GM21367 (cell line): Measurements from ENCODE around the gene NCKIPSD.
A peak's percentile ranks its signal among the peaks of the same experiment; 100 is the strongest.

ENCODE experiments used
- ATAC-seq: cut with Tn5 transposase; IDR thresholded peaks from one replicate; pipeline ENCODE4 v1.9.1; 2021; ENCODE audit not compliant: unreplicated experiment

NCKIPSD gene

DNA sequence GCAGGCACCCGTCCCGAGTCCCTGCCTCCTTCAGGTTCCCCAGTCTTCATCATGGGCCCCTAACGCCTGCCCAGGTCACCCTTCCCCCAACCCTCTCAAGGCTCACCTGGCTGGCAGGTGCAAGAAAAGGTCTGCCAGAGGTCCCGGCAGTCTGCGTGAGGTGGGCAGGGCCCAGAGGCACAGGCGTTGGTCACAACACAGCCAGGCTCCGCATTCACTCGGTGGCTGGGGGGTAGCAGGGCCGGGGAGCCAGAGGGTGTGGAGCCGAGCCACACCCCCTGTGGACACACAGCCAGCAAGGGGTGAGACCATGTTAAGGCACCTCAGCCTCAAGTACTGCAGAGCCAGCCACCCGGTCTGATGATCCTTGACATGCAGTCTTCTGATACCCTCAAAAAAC lies 33.9 kb downstream of the NCKIPSD start:
- ATAC-seq, result no peak

DNA sequence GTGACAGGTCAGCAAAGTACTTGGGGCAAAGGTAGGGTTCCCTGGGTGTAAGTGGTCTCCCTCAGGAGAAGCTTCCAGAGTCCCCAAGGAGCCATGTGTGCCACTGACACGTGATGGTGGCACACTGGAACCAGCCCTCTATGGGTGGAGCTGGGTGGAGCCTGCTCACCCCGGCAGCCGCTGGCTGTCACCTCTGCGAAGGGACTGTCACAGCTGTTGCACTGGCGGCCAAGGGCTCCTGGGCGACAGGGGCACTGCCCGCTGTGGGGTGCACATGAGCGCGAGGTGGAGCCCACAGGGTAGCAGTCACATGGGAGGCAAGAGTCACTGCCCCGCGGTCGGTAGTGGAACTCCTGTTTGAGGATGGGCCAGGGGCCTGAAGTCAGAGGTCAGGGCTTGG lies 35.0 kb downstream of the NCKIPSD start:
- no peak for ATAC-seq

DNA sequence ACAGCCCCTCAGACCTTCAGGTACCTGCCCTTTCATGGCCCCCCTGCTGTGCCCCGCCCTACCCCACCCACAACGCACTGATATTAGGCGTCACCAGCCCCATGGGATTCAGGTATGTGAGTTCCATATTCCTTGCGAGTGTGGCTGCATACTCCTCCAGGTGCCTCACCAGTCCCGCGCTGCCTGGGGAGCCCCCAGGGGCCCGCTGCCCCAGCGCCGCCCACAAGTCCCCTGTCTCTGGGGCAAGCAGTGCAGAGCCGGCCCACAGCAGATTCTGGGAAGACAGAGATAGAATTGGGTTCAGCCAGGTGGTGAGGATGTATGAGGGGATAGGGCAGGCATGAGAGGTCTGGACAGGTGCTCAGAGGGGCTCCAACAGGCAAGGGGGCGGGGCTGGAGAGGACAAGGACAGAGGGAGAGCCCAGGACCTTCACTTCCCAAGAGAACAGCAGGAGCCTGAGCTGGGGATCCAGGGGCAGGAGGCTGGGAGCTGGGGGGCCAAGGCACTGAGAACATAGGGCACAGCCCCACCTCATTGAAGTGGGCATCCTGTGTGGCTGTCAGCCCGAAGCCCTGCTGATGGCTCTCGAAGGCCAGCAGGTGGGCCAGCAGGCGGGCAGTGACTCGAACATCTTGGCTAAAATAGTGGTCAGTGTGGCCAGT lies 37.4 kb downstream of the NCKIPSD start:
- no peak for ATAC-seq

DNA sequence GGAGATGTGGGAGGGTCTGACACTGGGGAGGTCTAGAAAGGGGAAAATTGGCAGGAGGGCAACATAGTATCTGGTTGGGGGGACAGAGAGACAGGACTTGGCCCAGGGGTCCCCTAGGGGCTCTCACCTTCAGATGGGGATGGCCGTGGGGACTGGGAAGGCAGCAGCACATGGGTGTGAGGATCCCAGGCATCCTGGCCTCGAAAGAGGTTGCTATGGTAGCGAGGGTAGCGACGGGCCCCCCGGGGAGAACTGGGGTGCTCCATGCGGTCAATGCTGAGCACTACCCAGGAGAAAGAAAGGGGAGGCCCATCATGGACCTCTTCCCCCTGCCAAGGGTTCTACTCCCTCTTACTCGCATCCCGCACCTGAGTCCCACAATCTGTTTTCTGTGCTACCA lies 38.0 kb downstream of the NCKIPSD start:
- no peak for ATAC-seq

DNA sequence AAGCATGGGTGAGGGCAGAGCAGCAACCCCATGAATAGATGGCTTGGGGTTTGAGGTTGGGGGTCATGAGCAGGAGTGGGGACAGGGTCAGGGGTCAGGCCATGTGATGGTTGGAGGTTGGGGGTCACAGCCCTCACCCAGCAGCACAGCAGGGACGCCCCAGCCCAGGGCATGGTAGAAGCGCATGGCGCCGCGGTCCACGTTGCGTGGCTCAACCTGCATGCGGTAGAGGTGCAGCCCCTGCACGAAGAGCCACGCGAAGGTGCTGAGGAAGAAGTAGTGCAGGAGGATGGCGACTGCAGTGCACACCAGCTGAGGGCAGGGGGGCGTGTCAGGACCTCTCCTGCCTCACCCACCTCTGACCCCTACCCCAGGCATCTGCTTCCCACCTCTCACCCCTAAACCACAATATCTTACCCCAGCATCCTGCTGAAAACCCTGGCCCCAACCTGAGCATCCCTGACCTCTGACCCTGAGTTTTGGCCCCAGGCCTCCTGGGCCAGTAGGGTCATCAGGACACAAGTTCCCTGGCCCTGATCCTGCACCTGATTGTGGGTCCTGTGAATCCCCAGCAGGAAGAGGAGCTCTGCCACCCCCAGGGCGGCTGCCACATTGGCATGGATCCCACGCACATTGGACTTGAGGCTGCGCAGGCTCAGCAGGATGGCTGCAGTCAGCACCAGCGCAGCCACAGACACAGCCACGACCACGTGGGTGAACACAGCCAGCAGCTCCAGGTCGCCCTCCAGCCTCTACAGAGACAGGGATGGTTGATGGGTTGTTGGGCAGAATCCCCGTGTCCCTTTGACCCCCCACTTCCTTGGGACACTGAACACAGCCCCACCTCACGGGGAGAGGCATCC lies 40.6 kb downstream of the NCKIPSD start:
- no peak for ATAC-seq

DNA sequence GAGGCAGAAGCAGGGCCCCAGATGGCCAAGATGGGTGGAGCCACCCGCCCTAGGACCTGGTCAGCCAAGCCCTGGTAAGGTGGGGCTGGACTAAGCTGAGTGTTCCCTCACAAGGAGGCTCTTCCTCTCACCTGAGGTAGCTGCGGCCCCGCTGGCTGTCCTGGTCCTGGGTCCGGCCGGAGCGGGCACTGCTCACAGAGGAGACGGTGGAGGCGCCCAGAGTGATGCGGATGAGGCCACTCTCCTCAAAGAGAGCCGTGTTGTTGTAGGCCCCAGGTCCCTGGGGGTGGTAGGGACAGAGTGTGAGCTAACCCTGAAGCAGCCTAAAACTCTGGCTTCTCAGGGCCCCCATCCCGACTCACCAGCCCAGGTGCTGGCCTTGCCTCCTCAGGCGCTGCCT lies 43.1 kb downstream of the NCKIPSD start:
- no peak for ATAC-seq

DNA sequence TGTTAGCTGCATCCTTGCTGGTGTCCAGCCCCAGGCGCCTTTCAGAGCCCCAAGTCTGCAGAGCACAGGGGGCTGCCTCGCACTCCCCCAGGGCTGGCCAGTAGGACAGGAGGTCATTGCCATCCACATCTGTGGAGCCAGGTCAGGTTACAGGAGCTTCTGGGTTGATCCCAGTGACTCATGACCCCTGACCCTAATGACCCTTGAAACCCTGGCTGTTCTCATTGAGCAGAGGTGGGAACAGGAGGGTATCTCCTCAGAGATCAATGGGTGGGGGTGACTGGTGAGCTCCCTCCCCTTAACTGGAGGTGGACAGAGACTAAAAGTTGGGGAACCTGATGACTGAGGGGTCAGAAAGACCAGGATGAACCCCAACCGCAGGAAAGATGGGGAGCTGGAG lies 44.3 kb downstream of the NCKIPSD start:
- ATAC-seq, result no peak

DNA sequence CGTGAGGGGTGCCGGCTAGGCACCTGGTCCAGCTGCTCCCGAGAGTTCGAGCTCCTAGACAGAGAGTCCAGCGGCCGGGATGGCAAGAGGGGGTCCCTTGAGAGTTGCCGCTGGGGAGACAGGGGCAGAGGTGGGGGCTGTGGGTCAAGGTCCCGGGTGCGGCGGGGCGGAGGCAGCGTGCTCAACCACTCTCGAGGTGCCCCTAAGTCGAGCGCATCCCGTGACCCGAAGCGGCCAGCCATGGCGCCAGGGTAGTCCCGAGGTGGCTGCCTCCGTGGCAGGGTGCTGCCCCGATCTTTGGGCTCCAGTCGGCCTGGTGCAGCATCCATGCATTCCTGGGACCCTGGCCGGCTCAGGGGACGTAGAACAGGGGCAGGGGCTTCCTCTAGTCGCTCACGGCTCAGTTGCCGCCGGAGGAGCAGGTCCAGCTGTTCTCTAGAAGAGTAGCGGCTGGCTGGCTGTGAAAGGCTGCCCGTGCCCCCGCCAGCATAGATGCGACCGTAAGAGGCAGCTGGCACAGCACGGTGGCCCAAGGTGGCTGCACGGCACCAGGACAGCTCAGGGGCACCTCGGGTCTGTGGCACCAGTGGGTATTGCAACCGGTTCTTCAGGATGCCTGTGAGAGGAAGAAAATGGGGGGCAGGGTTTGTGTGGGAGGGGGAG lies 45.6 kb downstream of the NCKIPSD start:
- no peak for ATAC-seq

DNA sequence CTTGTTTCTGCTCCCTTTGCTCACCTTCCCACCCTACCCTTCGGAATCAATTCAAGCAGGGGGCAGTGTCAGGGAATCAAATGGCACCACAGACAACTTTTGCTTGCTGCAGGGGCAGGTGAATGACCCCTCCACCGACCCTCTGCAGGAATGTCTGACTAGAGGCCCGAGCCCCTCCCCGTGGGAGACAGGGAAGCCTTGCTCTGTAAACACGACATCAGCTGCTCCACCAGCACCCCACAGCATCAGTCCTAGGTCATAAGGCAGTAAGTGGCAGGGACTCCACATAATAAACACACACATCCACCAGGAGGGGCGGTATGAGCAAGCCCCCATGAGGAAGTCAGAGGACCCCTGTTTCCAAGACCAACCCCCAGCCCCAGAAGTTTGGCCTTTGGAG lies 48.4 kb downstream of the NCKIPSD start:
- ATAC-seq, result no peak

DNA sequence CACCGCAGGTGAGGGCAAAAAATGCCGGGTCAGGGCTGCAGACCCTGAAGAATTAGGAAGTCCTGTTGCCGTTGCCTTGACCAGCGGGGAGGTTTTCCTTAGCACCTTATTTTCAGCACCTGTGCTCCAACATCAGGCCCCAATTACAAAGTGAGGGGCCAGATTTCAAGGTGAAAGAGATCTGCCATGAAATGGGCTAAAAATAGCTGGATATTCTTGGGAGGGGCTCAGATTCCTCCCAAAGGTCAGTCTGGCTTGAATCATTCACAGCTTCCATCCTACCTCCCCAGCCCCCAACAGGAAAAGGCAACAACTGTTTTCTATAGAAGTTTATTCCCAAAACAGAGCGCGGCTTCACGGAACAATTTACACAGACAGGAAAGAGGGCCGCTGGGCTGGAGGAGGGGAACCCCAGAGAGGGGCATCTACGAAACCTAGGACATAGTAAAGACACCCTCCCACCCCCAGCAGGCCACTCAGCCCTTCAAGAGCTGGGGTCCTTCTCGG lies 49.5 kb downstream of the NCKIPSD start:
- no peak for ATAC-seq

DNA sequence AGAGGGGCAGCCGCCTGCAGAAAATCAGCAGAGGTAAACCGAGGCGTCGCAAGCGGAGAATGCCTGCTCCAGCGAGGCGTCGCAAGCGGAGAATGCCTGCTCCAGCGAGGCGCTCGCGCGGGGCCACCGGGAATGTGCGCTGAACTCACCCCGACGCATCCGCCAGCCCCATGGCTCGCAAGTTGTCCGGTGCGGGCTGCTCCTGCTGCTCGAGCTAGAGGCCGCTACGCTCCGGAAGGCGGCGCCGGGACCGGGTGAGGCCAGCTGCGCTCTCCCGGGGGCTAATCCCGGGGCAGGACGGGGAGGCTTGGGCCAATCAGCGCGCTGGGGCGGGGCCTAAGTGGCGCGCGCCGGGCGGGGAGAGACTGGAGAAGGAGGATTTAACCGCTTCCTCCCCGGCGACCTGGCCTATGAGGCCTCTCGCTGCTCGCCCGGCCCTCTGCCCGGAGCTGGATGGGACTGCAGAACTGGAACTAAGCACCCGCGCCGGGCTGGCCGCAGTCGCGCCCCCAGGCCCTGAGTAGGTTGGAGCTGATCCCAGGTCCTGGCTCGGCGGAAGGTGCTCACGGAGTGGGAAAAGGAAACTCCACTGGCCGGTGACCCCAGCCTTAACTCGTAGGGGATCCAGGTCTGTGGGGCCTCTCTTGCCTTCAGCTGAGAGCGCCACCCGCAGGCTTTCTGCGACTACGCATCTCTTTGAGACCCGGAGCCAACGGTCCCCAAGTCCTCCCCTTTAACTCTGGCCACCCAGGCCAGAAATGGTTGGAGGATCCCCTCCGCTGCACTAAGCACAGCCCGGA lies 50.3 kb downstream of the NCKIPSD start, which contains the start of gene SLC26A6:
SLC26A6 (minus strand) TSS at position 240 of the 800 bp plus-strand sequence; CDS start at position 172, 68 bp downstream.
- peak; percentile 75 for ATAC-seq

DNA sequence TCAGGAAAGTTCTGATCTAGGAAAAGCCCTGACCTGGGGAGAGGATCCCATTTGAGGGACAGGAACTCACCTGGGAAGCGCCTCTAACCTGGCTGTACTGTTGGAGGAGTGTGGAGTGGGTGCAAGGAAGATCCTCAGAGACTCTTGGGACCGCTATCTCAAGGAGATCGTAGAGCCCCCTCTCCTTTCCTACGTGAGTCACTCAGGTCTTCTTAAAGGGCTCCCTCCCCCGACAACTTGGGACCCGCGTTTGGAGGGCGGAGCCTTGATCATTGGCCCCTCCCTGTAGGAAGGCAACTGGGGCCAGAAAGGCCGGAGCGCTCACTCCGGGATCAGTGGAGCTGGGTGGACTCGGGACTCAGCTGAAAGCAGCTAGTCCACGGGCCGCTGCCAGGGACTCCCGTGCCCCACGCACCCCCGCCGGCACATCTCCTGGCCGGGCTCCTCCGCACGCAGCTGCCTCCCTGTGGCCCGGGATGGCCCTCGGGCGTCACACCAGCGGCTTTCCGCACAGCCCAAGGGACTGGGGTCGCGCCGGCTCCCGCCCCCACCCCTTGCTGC lies 51.0 kb downstream of the NCKIPSD start:
- ATAC-seq, result no peak

DNA sequence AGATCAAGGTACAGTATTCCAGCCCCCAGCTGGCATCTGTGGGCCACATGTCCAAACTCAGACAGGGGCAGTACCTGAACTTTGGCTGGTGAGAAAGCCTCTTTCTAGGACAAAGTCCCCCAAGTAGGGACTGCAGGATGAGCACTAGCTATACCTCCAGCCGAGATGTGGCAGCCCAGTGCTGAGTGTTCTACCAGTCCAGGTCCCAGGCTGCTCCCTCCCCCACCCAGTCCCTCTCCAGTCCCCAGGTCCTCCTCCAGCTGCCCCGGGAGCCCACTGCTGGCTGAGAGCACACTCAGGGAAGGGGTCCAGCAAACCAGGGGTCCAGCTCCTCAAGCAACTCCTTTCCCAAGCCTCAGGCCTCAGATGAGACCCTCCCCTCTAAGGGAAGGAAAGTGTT lies 52.0 kb downstream of the NCKIPSD start:
- ATAC-seq, result no peak

DNA sequence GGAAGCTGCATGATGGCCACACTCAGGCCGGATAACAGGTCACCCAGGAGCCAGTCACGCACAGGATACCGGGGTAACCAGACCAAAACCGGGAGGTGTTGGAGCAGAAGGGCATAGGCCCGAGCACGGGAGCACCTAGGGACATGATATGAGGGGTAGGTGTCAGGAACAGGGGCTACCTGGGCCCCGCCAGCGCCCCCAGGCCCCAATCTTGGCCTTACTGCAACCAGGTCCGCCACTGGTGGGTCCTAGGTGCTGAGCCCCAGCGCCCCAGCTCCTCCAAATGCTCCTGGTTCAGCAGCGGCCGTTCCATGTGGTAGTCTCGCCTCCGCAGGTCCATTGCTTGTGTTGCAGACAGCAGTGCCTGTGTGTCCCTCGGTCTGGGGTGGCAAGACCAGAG lies 52.5 kb downstream of the NCKIPSD start:
- no peak for ATAC-seq

DNA sequence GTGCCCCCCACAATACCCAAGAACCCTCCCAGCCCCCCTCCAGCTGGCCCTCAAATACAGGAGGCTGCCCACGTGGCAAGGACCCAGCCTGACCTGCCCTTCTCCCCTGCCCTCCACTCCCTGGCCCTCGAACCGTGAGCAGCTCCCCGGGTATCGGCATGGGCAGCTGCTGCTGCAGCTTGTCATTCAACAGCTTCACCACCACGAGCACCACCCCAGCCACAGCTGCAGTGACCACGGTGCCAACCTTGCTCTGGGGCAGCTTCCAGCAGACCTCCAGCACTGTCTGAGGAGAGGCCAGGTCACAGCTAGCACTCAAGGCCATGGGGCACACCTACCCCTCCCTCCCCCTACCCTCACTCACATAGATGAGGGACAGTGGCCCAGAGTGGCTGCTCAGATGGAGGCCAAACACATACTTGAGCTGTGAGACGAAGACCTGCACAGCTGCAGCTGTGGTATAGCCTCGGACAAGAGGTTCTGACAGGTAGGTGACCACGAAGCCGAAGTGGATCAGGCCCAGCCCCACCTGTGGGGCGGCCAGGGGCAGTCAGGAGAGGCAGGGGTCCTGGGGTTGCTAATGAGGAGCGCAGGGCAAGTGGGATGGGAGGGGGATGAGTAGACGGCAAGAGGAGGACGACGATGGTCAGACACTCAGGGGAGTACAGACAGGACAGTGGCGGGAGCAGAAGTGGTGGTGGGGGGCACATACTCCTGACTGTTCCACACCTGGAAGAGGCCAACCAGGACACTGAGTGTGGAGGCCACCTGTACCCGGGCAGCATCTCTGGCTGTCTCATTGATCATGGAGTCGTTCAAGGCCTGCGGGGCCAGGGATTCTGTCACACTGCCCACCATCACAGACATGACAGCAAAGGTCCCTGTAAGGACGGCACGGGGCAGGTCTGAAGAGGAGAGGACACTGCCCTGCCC lies 53.9 kb downstream of the NCKIPSD start:
- no peak for ATAC-seq

DNA sequence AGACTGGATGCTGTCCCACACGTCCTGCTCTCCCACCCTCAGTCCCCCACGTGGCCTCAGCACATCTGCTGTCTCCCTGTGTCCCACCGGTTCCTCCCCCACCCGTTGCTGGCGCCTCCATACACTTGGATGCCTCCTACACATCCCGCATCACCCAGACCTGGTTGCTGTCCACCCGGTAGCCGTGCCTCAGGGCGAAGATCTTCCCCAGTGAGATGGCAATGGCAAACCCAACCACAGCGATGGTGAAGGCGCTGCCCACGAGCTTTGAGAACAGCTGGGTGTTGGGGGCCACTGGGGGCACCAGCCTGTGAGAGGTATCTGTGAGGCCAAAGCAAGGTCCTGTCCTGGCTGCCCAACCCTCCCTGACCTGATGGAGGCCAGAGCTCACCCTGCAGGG lies 54.9 kb downstream of the NCKIPSD start:
- ATAC-seq, result no peak

DNA sequence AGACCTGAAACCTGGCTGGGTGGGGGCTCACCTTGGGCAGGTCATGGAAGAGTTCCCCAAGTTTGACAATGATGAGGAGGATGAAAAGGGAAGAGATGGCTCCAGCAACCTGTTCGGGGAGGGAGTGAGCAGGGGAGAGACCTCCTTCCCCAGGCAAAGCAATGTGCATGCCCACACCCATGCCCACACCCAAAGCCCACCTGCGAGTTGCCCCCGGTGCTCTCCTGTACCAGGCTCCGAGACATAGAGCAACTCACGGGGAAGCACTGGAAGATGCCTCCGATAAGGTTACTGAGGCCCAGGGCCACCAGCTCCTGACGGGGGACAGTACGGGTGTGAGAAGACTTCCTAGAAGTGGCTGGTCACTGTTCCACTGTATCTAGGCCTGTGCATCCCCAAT lies 55.3 kb downstream of the NCKIPSD start:
- ATAC-seq, result no peak

DNA sequence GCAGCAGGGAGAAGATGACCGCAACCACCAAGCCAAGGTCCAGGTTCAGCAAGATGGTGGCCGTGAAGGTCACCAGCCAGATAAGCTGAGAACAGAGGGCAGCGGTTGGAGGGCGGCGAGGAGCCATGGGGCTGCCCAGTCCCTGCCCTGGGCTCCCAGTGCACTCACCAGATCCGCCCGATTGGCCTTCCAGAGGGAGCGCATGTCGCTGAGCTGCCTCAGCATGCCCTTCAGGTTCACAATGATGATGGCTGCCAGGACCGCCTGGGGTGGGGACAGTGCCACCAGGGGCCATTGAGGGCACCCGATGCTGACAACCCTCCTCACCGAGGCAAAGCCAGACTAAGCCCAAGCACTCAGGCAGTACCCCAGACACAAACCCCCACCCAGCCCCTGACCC lies 55.8 kb downstream of the NCKIPSD start:
- no peak for ATAC-seq

DNA sequence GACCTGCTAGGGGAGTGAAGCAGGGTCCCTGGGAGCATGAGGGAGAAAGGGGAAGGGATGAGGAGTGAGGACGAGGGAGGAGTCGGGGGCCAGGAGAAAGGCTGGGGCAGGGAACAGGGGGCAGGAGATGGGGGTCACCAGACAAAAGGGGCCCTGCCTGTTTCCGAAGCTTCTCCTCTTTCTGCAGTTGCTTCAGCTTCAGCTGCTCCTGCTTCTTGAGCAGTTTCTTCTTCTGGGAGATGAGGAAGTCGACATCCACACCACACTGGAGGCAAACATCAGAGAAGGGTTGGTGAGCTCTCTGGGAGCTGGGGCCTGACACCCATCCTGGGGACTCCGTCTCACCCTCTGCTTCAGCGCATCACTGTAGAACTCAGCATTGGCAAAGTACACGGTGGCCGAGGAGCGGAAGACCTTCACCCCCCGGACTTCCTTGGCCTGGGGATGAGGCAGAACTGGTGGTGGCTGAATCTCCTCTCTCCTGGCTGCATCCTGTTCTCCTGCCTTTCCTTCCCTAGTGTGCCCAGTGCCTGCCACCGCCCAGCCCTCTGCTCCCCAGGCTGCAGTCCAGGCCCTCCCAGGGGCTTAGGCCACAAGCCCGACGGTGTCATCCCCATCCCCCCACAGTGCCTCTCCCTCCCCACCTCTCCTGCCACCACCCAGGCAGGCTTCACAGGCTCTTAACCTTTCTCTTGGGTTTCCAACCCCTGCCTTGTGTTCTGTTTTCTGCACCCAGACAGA lies 57.3 kb downstream of the NCKIPSD start:
- ATAC-seq, result no peak
